Caco-2 (cell line): Measurements from ENCODE around the gene MAP4K4. TPM values are rescaled to one million over a fixed set of nuclear protein-coding genes. Genes with fewer than 3 reads are reported as not detected.
"Not testable (repeated sequence)": the region's sequence is repeated elsewhere in the genome, so short reads cannot be mapped to it uniquely, and the experiment has no call there.

Source experiments
- BruUV-seq: library from RNA; stranded (reverse); fragments of 400-500 nt; replicated peaks from 2 replicates; lab custom pipeline; 2021; lab: Mats Ljungman, UMichigan
- CTCF ChIA-PET: fragments of 300-600 bp; sonication (Branson Sonifier 250); formaldehyde crosslinking; loops from one replicate; lab custom pipeline; 2022; ENCODE audit warnings: antibody characterized with exemption; lab: Charles Lee
- POLR2A ChIA-PET: fragments of 300-600 bp; sonication (Branson Sonifier 250); formaldehyde crosslinking; loops from one replicate; lab custom pipeline; 2022; ENCODE audit warnings: antibody characterized with exemption; lab: Charles Lee
- DNase-seq, 2 experiments: peaks; one replicate each; pipeline versions ENCODE4 v3.0.0 to v3.0.0-alpha.2; 2020 to 2022
- H3K27me3 ChIP-seq: replicated peaks from 2 replicates; pipeline ENCODE4 v1.6.0; 2011; ENCODE audit warnings: low read length; ENCODE audit not compliant: control insufficient read depth, insufficient read depth
- H3K36me3 ChIP-seq: 2 replicates; pipeline ENCODE4 v1.5.1; 2011; ENCODE audit warnings: low read length; ENCODE audit not compliant: control insufficient read depth, insufficient read depth
- H3K4me1 ChIP-seq: fragments of 250-450 bp; sonication (Bioruptor Pico); 2 replicates; pipeline ENCODE4 v1.5.1; 2020; ENCODE audit warnings: mild to moderate bottlenecking
- H3K4me3 ChIP-seq: 2 replicates; pipeline ENCODE4 v1.5.1; 2011; ENCODE audit warnings: low read depth, mild to moderate bottlenecking, control low read depth, low read length
- H3K9me3 ChIP-seq: fragments of 250-450 bp; sonication (Bioruptor Pico); 2 replicates; pipeline ENCODE4 v1.5.1; 2020; ENCODE audit warnings: mild to moderate bottlenecking, moderate library complexity
- H3K27ac Mint-ChIP-seq: one replicate; pipeline ENCODE4 v1.8.0; 2022; ENCODE audit warnings: mixed read lengths; ENCODE audit not compliant: unreplicated experiment
- H3K27me3 Mint-ChIP-seq: one replicate; pipeline ENCODE4 v1.8.0; 2022; ENCODE audit warnings: mixed read lengths; ENCODE audit not compliant: insufficient read depth, unreplicated experiment
- H3K36me3 Mint-ChIP-seq: one replicate; pipeline ENCODE4 v1.8.0; 2022; ENCODE audit warnings: mild to moderate bottlenecking, mixed read lengths; ENCODE audit not compliant: insufficient read depth, unreplicated experiment
- H3K4me1 Mint-ChIP-seq: one replicate; pipeline ENCODE4 v1.8.0; 2022; ENCODE audit warnings: low read depth, mixed read lengths; ENCODE audit not compliant: unreplicated experiment
- H3K4me3 Mint-ChIP-seq: one replicate; pipeline ENCODE4 v1.8.0; 2022; ENCODE audit warnings: mild to moderate bottlenecking, moderate library complexity, mixed read lengths; ENCODE audit not compliant: unreplicated experiment
- H3K9me3 Mint-ChIP-seq: one replicate; pipeline ENCODE4 v1.8.0; 2022; ENCODE audit warnings: mixed read lengths; ENCODE audit not compliant: unreplicated experiment
- CTCF ChIP-seq, 2 experiments: fragments of 200-600 bp in 1 of 2; IDR thresholded peaks; 1 replicate in 1 of 2; 2 replicates in 1 of 2; pipeline versions ENCODE4 v1.5.1 to v1.8.0; 2011 to 2022; ENCODE audit warnings: antibody characterized with exemption in 1 of 2, control low read depth in 1 of 2, inconsistent platforms in 1 of 2, low read depth in 1 of 2, low read length in 1 of 2, mild to moderate bottlenecking in 1 of 2, moderate library complexity in 1 of 2; ENCODE audit not compliant: insufficient read depth in 1 of 2, severe bottlenecking in 1 of 2, unreplicated experiment in 1 of 2
- intact Hi-C: fragments of 100-400 bp; cut with micrococcal nuclease; formaldehyde crosslinking; loops from one replicate; pipeline ENCODE4 v1.10.0; 2022; ENCODE audit not compliant: unreplicated experiment
- total RNA-seq: library from RNA; stranded (reverse); gene quantifications from 2 replicates; pipeline ENCODE4 v1.2.3, GENCODE V29; 2022

MAP4K4 gene
- total RNA-seq, 1 experiment from 2014 or later = 257 TPM

- TF ChIP-seq CTCF (IDR thresholded peaks at IDR 0.05; ENCODE audit: insufficient read depth in 1 of 2, low read depth in 1 of 2, low read length in 1 of 2, severe bottlenecking in 1 of 2, unreplicated experiment in 1 of 2) = no peak
- peaks cover 55% of the 10 kb centered on the region for H3K4me1 Mint-ChIP-seq
- peaks cover 28% of the 10 kb centered on the region for H3K36me3 Mint-ChIP-seq
- ChIA-PET CTCF (no interaction called here), POLR2A (no interaction called here)
- no peaks in the 10 kb centered on the region for H3K27me3 ChIP-seq
- peaks cover 10% of the 10 kb centered on the region for H3K9me3 Mint-ChIP-seq
- H3K36me3 ChIP-seq = no peaks in the 10 kb centered on the region; the same call in 1 of the 2 replicates
- no peak overlapping the region for H3K4me3 Mint-ChIP-seq
- intact Hi-C loops = no loop called here
- peaks cover 35% of the 10 kb centered on the region for H3K4me1 ChIP-seq
- no peaks in the 10 kb centered on the region for H3K9me3 ChIP-seq
- BruUV-seq = no TSS peak
- H3K4me3 ChIP-seq = no peak overlapping the region
- no peak for DNase-seq
- H3K27ac Mint-ChIP-seq = peak overlapping the region; percentile 72
- no peaks in the 10 kb centered on the region for H3K27me3 Mint-ChIP-seq
These were observed 75.6 kb downstream of the MAP4K4 start for GRCh38 chr2:101773137-101773536.

GRCh38 chr2:101773961-101774360, 76.5 kb downstream of the MAP4K4 start:
- intact Hi-C loops, H3K4me3 Mint-ChIP-seq, H3K36me3 ChIP-seq, H3K4me3 ChIP-seq, BruUV-seq, H3K27me3 Mint-ChIP-seq, POLR2A ChIA-PET, H3K9me3 ChIP-seq, H3K27ac Mint-ChIP-seq, CTCF ChIA-PET, H3K27me3 ChIP-seq, DNase-seq, H3K9me3 Mint-ChIP-seq: not testable (repeated sequence)
- peaks cover 35% of the 10 kb centered on the region for H3K4me1 ChIP-seq
- peaks cover 29% of the 10 kb centered on the region for H3K36me3 Mint-ChIP-seq
- H3K4me1 Mint-ChIP-seq = peaks cover 58% of the 10 kb centered on the region

- CTCF ChIA-PET = no interaction called here
- intact Hi-C loops = no loop called here
- H3K4me3 Mint-ChIP-seq = no peak overlapping the region
- no peak for DNase-seq
- peaks cover 57% of the 10 kb centered on the region for H3K4me1 Mint-ChIP-seq
- no TSS peak for BruUV-seq
- TF ChIP-seq CTCF (IDR thresholded peaks at IDR 0.05; ENCODE audit: insufficient read depth in 1 of 2, low read depth in 1 of 2, low read length in 1 of 2, severe bottlenecking in 1 of 2, unreplicated experiment in 1 of 2) = no peak
- Histone ChIP-seq H3K4me1 (peaks cover 38% of the 10 kb centered on the region), H3K27me3 (no peaks in the 10 kb centered on the region), H3K36me3 (no peaks in the 10 kb centered on the region; the same call in 1 of the 2 replicates), H3K4me3 (no peak overlapping the region), H3K9me3 (no peaks in the 10 kb centered on the region)
- peaks cover 31% of the 10 kb centered on the region for H3K36me3 Mint-ChIP-seq
- H3K27ac Mint-ChIP-seq = no peak overlapping the region
- no peaks in the 10 kb centered on the region for H3K27me3 Mint-ChIP-seq
- peaks cover 10% of the 10 kb centered on the region for H3K9me3 Mint-ChIP-seq
- POLR2A ChIA-PET = no interaction called here
These were observed 77.6 kb downstream of the MAP4K4 start for GRCh38 chr2:101775092-101775491.
